ENCODE data around the gene SORL1.

GRCh38 chr11:121636800-121637176 lies 184.7 kb downstream of the SORL1 start:
- TF ChIP-seq EP300 (IDR thresholded peaks at IDR 0.05) (no peak), CTCF (IDR thresholded peaks at IDR 0.05) (no peak), POLR2A (IDR thresholded peaks at IDR 0.05) (no peak)

Measured in gastroesophageal sphincter (tissue), 3 donors.